ENCODE measurements around the gene CTNND2. TPM values are rescaled to one million over a fixed set of nuclear protein-coding genes. Genes with fewer than 3 reads are reported as not detected.

Gene CTNND2
- total RNA-seq, 1 experiment from 2014 or later = not detected

DNA sequence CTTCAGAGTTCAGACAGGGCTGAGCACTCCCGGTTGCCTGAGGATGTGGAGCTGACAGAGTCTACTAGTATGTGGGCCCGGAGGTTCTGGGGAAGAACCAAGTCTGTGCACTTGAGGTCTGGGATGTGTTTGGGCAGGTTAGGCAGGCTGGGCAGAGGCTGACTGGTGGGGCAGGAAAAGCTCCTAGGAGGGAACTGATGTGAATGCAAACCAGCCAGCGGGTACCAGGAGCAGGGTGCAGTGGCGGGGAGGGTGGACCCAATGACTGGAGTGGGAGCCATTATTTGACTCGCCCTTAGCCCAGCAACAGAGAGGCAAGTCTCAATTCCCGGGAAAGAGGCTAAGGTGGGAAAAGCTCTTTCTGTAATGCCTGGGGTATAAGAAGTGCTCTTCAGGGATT is 723.4 kb downstream of the CTNND2 start:
- DNase-seq (ENCODE audit: low spot score) = no peak

DNA sequence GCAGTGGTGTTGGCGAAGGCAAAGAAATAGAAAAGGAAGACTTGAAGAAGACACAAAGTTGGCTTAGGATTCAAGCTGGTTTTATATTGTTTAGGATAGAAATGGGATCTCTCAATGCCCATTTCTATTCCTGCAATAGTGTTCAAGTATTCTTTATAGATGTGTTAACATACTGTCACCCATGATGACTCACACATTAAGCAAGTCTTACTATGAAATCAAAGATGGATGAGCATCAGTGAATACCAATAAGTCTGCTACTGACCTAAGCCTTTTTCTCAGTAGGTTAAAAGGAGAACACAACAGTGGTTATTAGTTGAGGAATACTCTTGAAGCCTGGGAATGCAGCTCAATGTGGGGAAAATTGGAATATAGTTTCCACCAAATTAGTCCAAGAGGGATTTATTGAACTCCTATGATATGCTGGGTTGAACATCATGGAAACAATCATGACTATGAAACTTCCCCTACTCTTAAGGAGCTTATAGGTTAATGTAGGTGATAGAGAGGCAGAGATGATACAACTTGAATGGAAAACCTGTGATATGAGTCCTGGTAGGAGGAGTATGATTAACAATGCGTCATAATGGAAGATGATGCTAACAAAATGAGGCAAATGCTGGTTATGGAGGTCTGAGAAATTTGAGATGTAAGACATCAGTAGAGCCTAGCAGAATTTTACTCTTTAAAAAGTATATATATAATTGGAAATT is 726.1 kb downstream of the CTNND2 start:
- DNase-seq (ENCODE audit: low spot score) = no peak

DNA sequence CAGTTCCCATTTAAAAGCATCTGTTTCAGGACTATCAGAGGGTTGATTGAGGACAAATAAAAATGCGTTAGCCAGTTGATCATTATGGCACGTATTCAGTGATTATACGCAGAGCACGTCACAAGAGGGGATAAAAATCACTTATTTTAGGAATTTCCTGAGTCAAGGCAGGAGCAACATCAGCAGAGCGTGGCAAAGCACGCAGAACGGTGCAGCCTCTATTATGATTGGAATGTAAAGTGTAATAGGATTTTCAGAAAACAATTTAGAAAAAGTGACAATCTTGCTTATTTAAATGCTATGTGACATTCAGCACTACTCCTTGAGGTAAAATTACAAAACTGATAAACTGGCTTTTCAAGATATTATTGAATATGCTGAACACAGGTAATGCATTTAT is 729.7 kb downstream of the CTNND2 start:
- no peak for DNase-seq (ENCODE audit: low spot score)

DNA sequence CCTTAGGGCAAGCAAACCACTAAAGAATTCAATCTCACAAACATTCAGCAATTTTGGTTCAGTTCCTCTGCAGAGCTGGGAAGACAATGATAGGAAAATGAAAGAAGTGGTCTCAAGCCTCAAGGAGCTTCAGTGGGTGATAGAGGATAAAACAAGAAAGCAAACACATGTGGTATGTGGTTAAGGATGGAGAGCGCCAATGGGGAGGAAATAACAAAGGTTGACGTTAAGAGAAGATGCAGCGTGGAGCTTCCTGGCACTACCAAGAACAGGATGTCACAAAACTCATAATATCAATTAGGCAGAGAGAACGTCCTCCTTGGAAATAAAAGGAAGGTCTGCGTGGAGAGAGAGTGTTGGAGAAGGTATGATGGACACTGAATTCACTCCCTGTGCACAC is 731.8 kb downstream of the CTNND2 start:
- DNase-seq (ENCODE audit: low spot score) = no peak

DNA sequence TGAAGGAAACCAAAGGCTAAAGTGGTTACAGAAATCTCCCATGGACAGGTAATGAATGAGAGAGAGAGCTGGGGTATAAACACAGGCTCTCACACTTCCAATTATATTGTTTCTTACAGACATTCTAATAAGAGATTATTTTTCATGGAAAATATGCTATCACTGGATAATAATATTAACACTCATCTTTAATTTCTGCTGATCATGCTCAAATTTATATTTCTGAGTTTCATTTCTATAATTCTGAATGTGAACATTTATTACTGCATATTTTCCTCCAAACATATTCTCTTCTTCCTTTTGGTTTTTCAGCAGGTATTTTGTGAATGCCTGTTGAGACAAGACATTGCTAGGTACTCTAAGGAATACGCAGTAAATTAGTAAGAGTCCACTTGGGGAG is 733.0 kb downstream of the CTNND2 start:
- no peak for DNase-seq (ENCODE audit: low spot score)

DNA sequence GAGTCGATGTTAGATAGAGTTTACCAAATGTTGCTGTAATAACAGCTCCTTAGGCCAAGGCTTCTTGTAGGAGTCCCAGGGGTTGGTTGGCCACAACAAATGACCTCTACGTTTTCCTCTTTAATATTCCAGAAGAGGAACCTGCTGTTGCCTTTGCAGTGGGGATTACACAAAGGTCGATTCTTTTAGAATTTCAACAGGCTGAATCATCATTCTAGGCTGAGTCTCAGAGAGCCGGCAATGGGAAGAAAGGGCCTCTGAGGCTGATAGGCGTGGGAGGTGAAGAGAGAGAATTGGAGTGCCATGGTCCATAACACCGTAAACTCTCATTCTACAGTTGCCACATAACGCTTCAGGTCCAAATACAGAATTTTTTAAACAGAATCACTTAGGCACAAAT is 737.3 kb downstream of the CTNND2 start:
- no peak for DNase-seq (ENCODE audit: low spot score)

DNA sequence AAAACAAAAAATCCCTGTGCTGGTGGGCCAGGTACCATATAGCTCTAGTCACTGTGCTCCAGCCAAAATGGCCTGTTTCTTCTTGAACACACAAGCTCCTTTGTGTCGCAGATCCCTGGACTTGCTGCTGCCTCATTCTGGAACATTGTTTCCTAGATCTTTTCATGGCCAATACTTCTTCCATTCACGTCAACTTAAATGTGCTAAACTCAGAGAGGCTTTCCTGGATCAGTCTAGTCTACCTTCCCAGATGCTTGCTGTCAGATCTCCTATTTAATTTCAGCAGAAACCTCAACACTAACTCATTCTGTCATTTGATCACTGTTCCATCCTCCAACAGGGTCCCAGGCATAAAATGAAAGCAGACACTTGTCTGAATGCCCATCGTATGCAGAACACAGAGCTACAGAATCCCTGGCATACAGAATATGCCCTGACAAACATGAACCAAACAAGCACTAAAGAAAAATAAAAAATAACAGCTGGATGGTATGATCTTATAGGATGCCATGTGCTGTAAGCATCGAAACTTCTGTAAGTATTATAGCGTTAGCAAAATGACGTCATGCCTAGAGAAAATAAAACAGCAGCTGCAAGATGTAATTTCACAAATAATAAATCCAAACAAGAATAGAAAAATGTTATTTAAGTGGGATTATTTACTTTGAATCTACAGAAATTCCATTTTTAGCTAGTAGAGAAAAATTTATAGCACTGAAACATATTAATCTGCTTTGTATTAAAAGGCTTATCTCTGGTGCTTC is 739.5 kb downstream of the CTNND2 start:
- no peak for DNase-seq (ENCODE audit: low spot score)

DNA sequence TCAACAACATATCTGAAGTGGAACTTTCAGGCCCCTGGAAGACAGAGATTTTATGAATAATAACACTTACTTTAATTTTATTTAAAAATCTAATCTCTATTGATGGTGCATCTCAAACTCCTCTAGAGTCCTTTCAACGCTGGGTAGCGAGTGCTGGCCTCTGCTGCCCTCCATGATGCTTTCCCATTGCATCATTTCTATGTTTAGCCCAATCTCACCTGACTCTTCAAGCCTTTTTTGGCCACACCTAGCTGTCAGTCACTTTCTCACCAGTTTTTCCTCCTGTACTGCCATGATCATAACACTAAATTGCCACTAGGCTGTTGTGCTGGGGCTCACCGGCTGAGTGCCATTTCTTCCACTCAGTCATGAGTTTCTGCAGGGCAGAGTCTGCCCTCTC is 747.1 kb downstream of the CTNND2 start:
- DNase-seq (ENCODE audit: low spot score) = no peak

DNA sequence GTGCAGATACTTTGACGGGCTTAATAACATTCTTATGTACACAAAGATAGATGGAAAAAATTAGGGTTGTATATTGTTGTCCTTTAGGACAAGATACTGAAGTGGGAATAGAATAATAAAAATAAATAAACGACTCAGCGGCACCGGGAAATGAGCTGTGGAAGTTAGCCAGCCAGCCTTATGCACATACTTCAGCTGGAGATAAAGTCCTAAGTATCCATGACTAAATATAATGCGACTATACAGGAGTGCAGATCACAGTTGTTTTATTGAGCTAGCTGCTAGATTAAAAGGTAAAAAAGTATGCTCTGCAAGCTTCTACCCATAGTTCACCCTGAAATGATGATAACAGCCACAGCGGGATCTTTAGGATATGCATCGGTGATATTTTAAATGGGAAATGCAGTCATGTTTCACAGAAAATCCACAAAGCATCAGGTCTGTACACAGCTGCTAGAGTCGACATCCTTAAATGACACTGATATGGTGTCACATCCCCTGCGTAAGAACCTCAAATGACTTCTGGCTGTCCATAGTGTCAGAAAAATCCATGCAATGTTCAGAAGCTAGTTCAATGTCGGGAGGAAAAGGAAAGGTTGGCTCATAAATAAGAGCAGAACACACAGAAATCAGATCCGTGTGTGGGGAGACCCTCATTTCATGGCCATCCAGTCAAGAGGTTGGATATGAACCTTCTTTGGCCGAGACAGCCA is 750.4 kb downstream of the CTNND2 start:
- DNase-seq (ENCODE audit: low spot score) = no peak

DNA sequence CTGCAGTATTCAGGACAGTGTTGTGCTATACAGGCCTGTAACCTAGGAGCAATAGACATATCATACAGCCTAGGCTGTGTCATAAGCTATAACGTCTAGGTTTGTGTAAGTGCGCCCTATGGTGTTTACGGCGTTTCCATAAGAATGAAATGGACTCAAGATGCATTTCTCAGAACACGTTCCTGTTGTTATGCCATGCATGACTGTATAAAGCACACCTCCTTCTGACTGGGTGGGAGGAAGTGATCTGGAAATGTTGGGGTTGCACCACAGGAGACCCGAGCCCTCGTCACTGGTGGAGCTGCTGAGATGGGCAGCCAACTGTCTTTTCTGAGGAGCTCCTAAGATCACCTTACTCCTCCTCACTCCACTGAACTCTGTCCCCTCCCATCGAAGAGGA is 751.9 kb downstream of the CTNND2 start:
- no peak for DNase-seq (ENCODE audit: low spot score)

DNA sequence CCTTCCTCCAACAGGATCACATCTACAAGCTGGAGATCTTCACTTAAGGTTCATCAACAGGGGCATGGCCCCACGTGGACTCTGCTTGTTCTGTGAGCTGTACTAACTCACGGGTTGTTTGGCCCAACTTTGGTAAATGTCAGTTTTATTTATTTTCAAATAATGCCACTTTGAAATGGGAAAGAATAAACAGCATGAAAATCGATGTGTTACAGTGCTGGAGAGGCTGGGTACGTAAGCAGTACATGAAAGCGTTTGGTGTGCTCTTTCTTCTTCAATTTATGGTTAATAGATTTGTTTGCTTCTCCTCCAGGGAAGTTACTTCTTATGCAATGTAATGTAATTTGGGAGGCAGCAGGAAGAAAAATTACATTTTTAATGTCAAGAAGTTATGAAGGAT is 753.3 kb downstream of the CTNND2 start:
- DNase-seq (ENCODE audit: low spot score) = no peak

DNA sequence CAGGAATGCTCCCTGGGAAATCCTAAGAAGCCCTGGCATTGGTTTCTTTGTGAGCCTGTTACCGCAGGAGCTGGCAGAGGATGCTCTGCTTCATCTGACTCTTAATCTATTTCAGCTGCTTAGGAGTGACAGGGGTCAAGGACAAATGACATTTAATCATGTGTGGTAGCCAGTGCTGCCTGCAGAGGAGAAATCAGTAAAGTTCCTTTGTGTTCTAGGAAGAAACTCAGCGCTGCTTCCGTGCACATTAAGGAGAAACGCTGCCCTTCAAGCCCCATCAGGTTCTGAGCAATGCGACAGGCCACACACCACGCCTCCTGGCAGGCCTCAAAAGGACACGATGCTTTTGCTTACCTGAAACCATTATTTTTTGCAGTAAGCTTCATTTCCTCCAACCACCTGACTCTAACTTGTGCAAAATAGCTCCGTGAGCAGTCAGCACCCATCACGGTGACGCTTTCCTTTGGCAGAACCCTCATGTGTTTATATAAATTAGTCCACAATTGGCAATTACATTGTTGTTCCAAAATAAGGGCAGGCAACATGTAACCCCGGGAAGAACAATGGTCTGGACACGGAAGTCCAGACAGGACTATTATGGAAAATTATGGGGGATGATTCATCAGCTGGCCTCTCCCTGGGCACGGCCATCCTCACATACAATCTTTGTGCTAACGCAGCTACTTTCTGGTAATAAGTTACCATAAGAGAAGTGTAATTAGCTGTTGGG is 755.3 kb downstream of the CTNND2 start:
- DNase-seq (ENCODE audit: low spot score) = no peak

DNA sequence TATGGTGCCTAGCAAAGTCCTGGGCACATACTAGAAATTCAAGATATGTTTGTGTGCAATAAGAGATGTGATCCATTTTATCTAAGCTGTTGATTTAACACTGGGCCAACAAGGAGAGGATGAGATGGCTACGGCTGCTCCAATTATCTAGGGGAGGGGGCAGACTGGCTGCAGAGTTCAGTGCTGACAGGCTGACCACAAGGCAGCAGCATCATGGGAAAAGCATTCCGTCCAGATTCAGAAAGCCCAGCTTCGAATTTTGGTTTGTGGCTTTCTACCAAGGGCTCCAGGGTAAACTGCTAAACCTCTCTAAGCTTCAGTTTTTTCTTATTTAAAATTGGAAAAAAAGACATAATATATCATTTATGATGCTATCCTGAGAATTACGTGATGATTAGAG is 758.1 kb downstream of the CTNND2 start:
- no peak for DNase-seq (ENCODE audit: low spot score)

DNA sequence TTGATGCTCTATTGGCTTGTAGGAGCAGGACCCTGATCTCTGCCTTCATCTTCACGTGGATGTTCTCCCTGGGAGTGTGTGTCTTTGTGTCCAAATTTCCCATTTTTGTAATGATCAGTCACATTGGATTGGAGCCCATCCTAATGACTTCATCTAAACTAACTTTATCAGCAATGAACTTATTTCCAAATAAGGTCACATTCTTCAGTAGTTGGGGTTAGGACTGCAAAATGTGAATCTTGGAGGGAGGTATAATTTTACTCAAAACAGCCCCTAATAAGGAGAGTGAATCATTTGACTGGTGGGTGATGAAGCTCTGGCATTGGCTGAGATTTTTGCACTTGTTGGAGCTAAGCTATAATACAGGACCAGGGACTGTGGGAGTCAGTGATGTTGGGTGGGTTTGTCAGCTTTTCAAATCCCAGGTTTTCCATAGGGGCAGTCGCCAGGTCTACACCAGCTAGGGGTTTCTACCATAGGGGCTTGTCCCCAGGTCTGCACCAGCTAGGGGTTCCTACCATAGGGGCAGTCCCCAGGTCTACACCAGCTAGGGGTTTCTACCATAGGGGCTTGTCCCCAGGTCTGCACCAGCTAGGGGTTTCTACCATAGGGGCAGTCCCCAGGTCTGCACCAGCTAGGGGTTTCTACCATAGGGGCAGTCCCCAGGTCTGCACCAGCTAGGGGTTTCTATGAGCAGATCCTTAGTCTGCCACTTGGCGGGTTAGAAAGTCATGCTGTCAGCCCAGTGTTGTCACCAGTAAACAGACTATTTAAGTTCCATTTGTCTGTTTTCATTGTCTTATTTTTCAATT is 760.6 kb downstream of the CTNND2 start:
- no peak for DNase-seq (ENCODE audit: low spot score)

DNA sequence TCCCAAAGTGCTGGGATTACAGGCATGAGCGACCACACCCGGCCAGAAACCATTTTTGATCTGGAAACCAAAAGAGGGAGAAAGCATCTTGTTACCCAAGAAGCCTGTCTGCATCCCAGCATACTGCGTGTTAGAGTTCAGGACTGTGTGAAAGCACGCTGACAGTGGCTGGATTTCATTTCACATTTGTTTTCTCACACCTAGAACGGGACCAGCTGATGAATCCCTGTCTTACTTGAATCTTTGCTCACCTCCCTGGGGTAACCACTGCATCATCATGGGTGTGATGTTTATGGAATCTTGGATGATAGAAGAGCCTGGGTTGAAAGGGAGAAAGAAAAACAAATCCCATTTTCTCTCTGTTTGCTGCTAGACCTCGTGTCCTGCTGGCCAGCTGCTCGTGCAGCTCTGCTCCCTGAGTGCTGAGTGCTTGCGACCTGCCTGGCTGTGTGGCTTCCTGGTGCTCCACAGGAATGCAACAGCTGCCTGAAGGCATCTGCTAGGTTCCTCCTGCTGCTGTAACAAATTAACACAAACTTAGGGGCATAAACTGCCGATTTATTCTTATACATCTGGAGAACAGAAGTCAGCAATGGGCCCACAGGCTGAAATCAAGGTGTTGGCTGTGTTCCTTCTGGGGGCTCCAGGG is 764.9 kb downstream of the CTNND2 start:
- no peak for DNase-seq (ENCODE audit: low spot score)

DNA sequence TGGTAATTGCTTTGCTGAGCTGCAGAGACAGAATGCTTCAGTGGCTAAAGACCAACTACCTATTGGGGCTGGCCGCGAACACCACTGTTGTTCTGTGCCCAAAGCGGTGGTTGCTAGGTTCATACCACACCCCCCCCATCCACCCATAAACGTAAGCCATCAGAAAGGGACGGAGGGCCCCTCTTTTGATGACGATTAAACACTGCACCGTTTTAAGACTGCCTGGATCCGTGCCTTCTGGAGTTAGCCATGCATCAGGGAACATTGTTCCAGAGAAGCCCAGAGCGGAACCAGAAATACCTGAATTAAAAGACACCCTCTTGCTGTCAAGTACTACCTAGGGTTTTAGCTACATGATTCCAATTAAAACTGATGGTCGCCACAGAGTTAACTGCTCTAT is 774.1 kb downstream of the CTNND2 start:
- no peak for DNase-seq (ENCODE audit: low spot score)

DNA sequence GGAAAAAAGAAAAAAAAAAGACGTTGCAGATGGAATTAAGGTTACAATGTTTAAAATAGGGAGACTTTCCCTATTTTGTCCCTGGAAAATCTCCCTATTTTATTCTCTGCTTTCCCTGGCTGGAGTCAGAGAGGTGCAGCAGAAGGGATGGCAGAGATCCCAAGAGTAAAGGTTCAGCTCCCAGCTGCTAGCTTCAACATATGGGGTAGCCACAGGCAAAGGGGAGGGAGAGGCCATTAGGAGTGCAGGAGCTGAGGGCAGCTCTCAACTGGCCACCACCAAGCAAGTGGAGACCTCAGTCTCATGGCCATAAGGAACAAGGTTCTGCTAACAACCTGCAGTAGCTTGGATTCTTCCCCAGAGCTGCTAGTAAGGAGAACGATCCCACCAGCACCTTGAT is 776.2 kb downstream of the CTNND2 start:
- no peak for DNase-seq (ENCODE audit: low spot score)

DNA sequence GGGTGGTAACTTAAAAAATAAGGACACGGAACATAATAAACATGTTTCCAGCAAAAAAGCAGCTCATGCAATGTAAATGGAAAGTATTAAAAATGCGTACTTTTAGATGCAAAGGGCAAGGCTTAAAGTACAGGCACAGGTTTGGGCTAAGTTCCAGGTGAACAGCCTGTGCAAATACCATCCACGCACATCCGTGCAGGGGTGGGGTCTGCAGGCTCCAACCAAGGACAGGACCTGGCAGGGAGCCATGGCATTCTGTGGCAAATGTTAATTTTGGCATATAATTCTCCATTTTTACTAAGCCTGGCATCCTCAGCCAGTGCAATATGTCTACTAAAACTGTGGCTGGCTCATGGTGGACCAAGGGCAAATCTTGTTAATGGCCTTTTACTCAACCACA is 777.4 kb downstream of the CTNND2 start:
- no peak for DNase-seq (ENCODE audit: low spot score)

DNA sequence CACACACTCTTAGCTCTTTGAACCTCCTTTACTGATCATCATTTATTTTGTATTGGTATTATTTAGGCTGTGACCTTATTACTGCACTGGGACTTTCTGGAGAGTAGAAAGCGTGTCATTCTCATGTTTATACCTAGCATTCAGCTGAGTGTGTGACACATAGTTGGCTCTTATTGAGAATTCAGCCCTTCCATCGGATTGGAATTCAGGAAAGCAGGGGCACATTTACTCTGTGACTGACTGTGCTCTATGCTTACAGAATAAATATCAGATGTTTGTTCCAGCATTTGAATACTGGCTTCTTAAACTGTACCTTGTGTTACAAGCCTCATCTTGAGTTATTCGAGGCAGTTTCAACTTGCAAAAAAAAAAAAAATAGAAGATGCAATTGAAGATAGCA is 782.4 kb downstream of the CTNND2 start:
- no peak for DNase-seq (ENCODE audit: low spot score)

DNA sequence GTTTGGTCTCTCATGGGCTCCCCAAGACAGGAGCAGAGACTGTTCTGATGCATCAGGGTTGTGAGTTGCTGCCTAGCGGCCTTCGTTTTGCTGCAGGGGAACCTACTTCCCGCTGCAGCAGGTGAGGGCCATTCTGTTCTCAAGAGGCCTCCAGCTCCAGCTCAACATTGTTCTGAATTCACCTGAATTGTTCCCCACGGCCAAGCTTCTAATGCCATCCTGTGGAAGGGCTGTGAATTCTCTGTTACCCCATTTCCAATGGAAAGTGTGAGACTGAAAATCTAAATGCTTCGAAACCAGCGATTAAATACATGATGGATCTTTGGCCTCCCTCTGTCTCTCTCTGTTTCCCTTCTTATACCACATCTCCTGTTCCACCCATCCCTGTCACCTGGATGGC is 794.1 kb downstream of the CTNND2 start:
- no peak for DNase-seq (ENCODE audit: low spot score)

DNA sequence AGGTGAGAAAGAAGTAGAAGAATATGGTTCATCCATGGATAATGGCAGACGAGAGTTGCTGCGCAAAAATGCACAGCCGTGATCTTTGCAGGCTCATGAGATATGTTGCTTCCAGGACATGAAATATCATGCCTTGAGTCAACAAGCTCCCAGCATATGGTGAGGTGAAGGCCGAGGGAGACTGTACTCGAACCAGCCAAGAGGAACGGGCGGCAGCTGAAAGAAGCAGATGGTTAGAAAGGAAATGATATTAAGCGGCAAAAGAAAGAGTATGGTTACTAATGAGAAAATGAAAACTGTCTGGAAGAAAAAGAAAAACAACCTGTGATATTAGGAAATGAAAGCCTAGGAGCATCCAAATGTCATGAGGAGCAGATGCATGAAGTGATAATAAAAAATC is 798.5 kb downstream of the CTNND2 start:
- no peak for DNase-seq (ENCODE audit: low spot score)
